PC-9 (cell line): ENCODE data around the gene GALNT10.

Experiments used
- CTCF ChIP-seq: fragments of 200-600 bp; sonication (generic); conservative IDR thresholded peaks from 2 replicates; pipeline ENCODE4 v1.6.1; 2017; ENCODE audit warnings: mixed run types, antibody characterized with exemption, mild to moderate bottlenecking, moderate library complexity
- EZH2 ChIP-seq: fragments of 200-600 bp; sonication (generic); IDR thresholded peaks from 2 replicates; pipeline ENCODE4 v1.8.0; 2017; ENCODE audit warnings: antibody characterized with exemption, low read depth

DNA sequence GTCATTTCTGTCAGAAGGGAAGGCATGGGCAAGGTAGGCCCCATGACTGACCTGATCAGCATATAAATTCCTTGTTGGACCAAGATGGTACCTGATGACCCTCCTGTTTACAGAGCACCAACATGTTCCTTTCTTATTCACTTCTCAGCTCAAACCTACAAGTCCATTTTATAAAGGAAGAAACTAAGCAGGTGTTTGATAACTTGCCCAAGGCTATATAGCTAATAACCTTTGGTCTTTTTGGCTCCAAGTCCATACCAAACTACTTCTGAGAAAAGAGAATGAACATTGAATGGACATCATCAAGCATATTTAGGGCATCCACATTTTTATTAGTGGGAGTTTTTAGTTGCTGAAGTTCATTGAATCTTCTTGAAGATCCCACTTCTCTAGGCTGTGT is 125.2 kb downstream of the GALNT10 start:
- no peak for TF ChIP-seq CTCF
- TF ChIP-seq EZH2 = no peak
